Measurements from ENCODE around the gene PLBD1.

The PLBD1 gene

DNA sequence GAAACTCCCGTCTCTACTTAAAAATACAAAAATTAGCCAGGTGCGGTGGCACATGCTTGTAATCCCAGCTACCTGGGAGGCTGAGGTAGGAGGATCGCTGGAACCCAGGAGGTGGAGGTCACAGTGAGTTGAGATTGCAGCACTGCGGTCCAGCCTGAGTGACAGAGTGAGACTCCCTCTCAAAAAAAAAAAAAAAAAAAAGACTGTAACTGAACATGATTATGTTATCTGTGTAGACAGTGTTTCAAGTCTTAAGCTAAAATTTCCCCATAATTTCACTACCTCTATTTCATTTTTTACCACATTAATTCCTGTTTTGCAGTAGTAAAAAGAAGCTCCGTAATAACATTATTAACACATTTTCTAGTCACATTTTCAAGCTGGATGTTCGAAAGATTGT, 5.4 kb downstream of the PLBD1 start:
- no peak for DNase-seq (ENCODE audit: low spot score)
- TF ChIP-seq CTCF (conservative IDR thresholded peaks at IDR 0.05; ENCODE audit: low read depth), result no peak
- no peak overlapping the region for H3K27ac ChIP-seq
- CTCF ChIA-PET, result interaction anchor here (0.7 kb wide), 1 partner anchor 8 kb away, joined by 3 read pairs; no protein-coding TSS in a partner anchor
- POLR2A ChIA-PET (ENCODE audit: low non-redundant PET), result no interaction called here

- no peak for TF ChIP-seq CTCF (conservative IDR thresholded peaks at IDR 0.05; ENCODE audit: low read depth)
- ChIA-PET POLR2A (ENCODE audit: low non-redundant PET) (no interaction called here), CTCF (no interaction called here)
- no peak for DNase-seq (ENCODE audit: low spot score)
- H3K27ac ChIP-seq, result no peak overlapping the region
These were observed 5.9 kb downstream of the PLBD1 start for GRCh38 chr12:14561677-14562238.

GRCh38 chr12:14560904-14561574, 6.6 kb downstream of the PLBD1 start:
- H3K27ac ChIP-seq, result no peak overlapping the region
- POLR2A ChIA-PET (ENCODE audit: low non-redundant PET), result no interaction called here
- TF ChIP-seq CTCF (conservative IDR thresholded peaks at IDR 0.05; ENCODE audit: low read depth), result no peak
- no peak for DNase-seq (ENCODE audit: low spot score)
- CTCF ChIA-PET, result interaction anchor here (0.6 kb wide), 1 partner anchor 18 kb away, joined by 4 read pairs; no protein-coding TSS in a partner anchor

DNA sequence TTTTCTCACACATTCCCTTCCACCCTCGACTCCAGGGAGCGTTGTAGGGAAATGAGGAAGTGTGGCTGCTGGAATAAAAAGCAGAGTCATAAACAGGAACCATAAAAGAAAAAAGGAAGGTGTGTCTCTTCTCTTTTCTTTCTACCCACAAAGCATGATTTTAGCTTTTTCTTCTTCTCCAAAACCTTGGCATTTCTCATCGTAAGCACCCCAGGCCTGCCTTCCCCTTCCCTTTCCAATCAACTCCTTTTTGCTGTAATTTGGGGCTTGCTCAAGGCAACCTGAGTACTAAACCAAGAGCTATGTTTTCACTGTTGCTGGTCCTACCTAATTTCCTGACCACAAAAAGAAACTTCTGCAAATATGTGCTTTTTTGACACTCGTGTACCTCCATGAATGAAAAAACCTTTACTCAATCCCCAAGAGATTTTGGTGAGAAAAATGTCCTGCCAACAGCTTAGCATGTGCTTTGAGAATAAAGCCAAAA, 9.2 kb downstream of the PLBD1 start:
- DNase-seq (ENCODE audit: low spot score), result no peak
- ChIA-PET CTCF (interaction anchor here (0.6 kb wide), 2 partner anchors 895 to 1987 kb away, joined by 3 read pairs; no protein-coding TSS in a partner anchor), POLR2A (ENCODE audit: low non-redundant PET) (no interaction called here)
- no peak for TF ChIP-seq CTCF (conservative IDR thresholded peaks at IDR 0.05; ENCODE audit: low read depth)
- H3K27ac ChIP-seq, result no peak overlapping the region

- POLR2A ChIA-PET (ENCODE audit: low non-redundant PET), result no interaction called here
- CTCF ChIA-PET, result interaction anchor here (0.6 kb wide), 1 partner anchor 1987 kb away, joined by 3 read pairs; no protein-coding TSS in a partner anchor
- DNase-seq (ENCODE audit: low spot score), result no peak
- H3K27ac ChIP-seq, result no peak overlapping the region
- TF ChIP-seq CTCF (conservative IDR thresholded peaks at IDR 0.05; ENCODE audit: low read depth), result no peak
These were observed 9.7 kb downstream of the PLBD1 start for GRCh38 chr12:14557966-14558365.

DNA sequence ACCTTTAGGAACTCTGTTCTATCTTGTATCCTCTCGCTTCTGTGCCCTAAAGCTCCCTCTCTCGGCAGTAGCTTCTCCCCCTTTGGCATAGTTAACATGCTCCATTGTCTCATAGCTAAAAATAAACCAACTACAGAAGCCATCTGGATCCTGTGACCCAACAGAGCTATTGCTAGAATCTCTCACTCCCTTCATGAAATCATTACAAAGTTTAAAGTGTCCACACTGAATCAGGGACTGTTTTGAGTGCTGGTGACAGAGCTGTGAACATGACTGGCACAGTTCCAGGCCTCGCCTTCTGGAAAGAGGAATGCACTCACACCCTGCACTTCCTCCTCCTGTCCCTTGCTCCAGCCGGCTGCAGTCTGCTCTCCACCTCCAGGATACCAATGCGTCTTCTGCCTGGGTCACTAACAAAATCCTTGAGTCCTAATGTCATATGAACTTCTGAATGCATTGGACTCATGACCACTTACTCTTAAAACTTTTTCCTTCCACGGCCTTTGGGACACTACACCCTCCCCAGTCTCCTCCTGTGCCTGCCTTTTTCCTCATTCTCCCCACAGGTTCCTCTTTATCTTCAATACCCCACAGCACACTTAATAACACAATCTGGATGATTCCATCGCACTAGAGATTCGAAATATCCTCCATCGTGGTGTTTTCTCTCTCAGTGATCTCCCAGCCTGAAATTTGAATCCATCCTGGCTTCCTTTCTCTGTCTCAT, 13.2 kb downstream of the PLBD1 start:
- H3K27ac ChIP-seq, result no peak overlapping the region
- no peak for TF ChIP-seq CTCF (conservative IDR thresholded peaks at IDR 0.05; ENCODE audit: low read depth)
- peak; percentile 15 for DNase-seq (ENCODE audit: low spot score)
- POLR2A ChIA-PET (ENCODE audit: low non-redundant PET), result interaction anchor here (0.6 kb wide), 1 partner anchor 55 kb away, joined by 6 read pairs; no protein-coding TSS in a partner anchor
- CTCF ChIA-PET, result interaction anchor here (0.6 kb wide), 1 partner anchor 8 kb away, joined by 3 read pairs; no protein-coding TSS in a partner anchor
